GM23338 (cell line): ENCODE measurements around the gene CTDSPL. TPM values are rescaled to one million over a fixed set of nuclear protein-coding genes. Genes with fewer than 3 reads are reported as not detected.

Experiments used
- ATAC-seq: fragments of 200-7000 bp; cut with Tn5 transposase; 3 replicates; pipeline ENCODE4 v1.9.1; 2020
- DNase-seq: peaks from one replicate; pipeline ENCODE4 v3.0.0-alpha.2; 2015; ENCODE audit warnings: low spot score
- H2AFZ ChIP-seq: fragments of 200-600 bp; sonication (generic); 2 replicates; pipeline ENCODE4 v1.8.0; 2016; ENCODE audit warnings: antibody characterized with exemption, mild to moderate bottlenecking, moderate library complexity
- H3F3A ChIP-seq: fragments of 200-600 bp; sonication (generic); replicated peaks from 2 replicates; pipeline ENCODE4 v1.8.0; 2017; ENCODE audit warnings: antibody characterized with exemption, mixed run types, low read depth
- H3K27ac ChIP-seq: fragments of 200-600 bp; sonication (generic); 2 replicates; pipeline ENCODE4 v1.6.1; 2016; ENCODE audit warnings: low read depth
- H3K27me3 ChIP-seq: fragments of 200-600 bp; sonication (generic); 2 replicates; pipeline ENCODE4 v1.8.0; 2016; ENCODE audit warnings: mild to moderate bottlenecking, mixed run types, moderate library complexity; ENCODE audit not compliant: insufficient read depth
- H3K36me3 ChIP-seq: fragments of 200-600 bp; sonication (generic); 2 replicates; pipeline ENCODE4 v1.8.0; 2016; ENCODE audit warnings: mild to moderate bottlenecking; ENCODE audit not compliant: insufficient read depth
- H3K4me1 ChIP-seq: fragments of 200-600 bp; sonication (generic); 2 replicates; pipeline ENCODE4 v1.8.0; 2016; ENCODE audit warnings: mild to moderate bottlenecking, moderate library complexity; ENCODE audit not compliant: insufficient read depth
- H3K4me2 ChIP-seq: fragments of 200-600 bp; sonication (generic); 2 replicates; pipeline ENCODE4 v1.7.1; 2017; ENCODE audit warnings: mixed run types
- H3K4me3 ChIP-seq: fragments of 200-600 bp; sonication (generic); 2 replicates; pipeline ENCODE4 v1.6.1; 2016; ENCODE audit warnings: mixed run types
- H3K79me2 ChIP-seq: fragments of 200-600 bp; sonication (generic); replicated peaks from 2 replicates; pipeline ENCODE4 v1.8.0; 2017; ENCODE audit warnings: mild to moderate bottlenecking; ENCODE audit not compliant: insufficient read depth
- H3K9me2 ChIP-seq: fragments of 200-600 bp; sonication (generic); 2 replicates; pipeline ENCODE4 v1.8.0; 2017; ENCODE audit not compliant: insufficient read depth
- H4K20me1 ChIP-seq: fragments of 200-600 bp; sonication (generic); replicated peaks from 2 replicates; pipeline ENCODE4 v1.8.0; 2017; ENCODE audit warnings: mild to moderate bottlenecking; ENCODE audit not compliant: insufficient read depth
- H3K27ac Mint-ChIP-seq: 2 replicates; pipeline ENCODE4 v1.8.0; 2020; ENCODE audit warnings: inconsistent platforms, mild to moderate bottlenecking, moderate library complexity, mixed read lengths
- H3K27me3 Mint-ChIP-seq: 3 replicates; pipeline ENCODE4 v1.8.0; 2022; ENCODE audit warnings: low read depth, mild to moderate bottlenecking, moderate library complexity, mixed read lengths, inconsistent platforms; ENCODE audit not compliant: insufficient read depth, poor library complexity
- H3K36me3 Mint-ChIP-seq: 3 replicates; pipeline ENCODE4 v1.8.0; 2021; ENCODE audit warnings: low read depth, mild to moderate bottlenecking, inconsistent platforms, moderate library complexity, mixed read lengths
- H3K4me1 Mint-ChIP-seq: 3 replicates; pipeline ENCODE4 v1.8.0; 2020; ENCODE audit warnings: mild to moderate bottlenecking, inconsistent platforms, mixed read lengths
- H3K4me3 Mint-ChIP-seq: 3 replicates; pipeline ENCODE4 v1.8.0; 2021; ENCODE audit warnings: moderate library complexity, mild to moderate bottlenecking, inconsistent platforms, mixed read lengths
- H3K9me3 Mint-ChIP-seq: 3 replicates; pipeline ENCODE4 v1.8.0; 2020; ENCODE audit warnings: moderate library complexity, mild to moderate bottlenecking, inconsistent platforms, mixed read lengths
- CREB1 ChIP-seq: fragments of 250-450 bp; sonication (Bioruptor Pico); IDR thresholded peaks from 2 replicates; pipeline ENCODE4 v1.5.0; 2020; ENCODE audit warnings: low read depth, mild to moderate bottlenecking, moderate library complexity
- JUNB ChIP-seq: IDR thresholded peaks from one replicate; pipeline ENCODE4 v1.6.1; 2016; ENCODE audit warnings: antibody characterized with exemption; ENCODE audit not compliant: unreplicated experiment
- POLR2AphosphoS5 ChIP-seq: IDR thresholded peaks from 2 replicates; pipeline ENCODE4 v1.6.1; 2016; ENCODE audit warnings: antibody characterized with exemption, low read depth
- STAT1 ChIP-seq: IDR thresholded peaks from one replicate; pipeline ENCODE4 v1.6.1; 2016; ENCODE audit warnings: antibody characterized with exemption; ENCODE audit not compliant: unreplicated experiment
- ZNF331 ChIP-seq: fragments of 250-450 bp; sonication (Bioruptor Pico); IDR thresholded peaks from 2 replicates; pipeline ENCODE4 v1.5.0; 2020; ENCODE audit warnings: low read depth, mild to moderate bottlenecking, moderate library complexity
- polyA plus RNA-seq: library from polyadenylated mRNA; unstranded; fragments of >200 nt; fragmentation: Nextera tagmentation; extraction: Ambion mirVana; gene quantifications from 2 replicates; pipeline ENCODE4 v1.2.1, GENCODE V29; 2016
- total RNA-seq: library from RNA; depleted of rRNA; stranded (reverse); fragments of >200 nt; shearing (Covaris generic); gene quantifications from 2 replicates; pipeline ENCODE4 v1.2.3, GENCODE V29; 2014
- TF ChIP-seq, protein P1 (sequence below): IDR thresholded peaks from one replicate; pipeline ENCODE4 v1.6.1; 2018; ENCODE audit warnings: antibody characterized with exemption; ENCODE audit not compliant: unreplicated experiment
- TF ChIP-seq, protein P2 (sequence below), 2 experiments: fragments of 200-600 bp in 1 of 2; sonication (generic) in 1 of 2; conservative IDR thresholded peaks; 2 replicates each; pipeline versions ENCODE4 v1.5.1 to v1.6.1; 2016 to 2017; ENCODE audit warnings: antibody characterized with exemption in 2 of 2, low read depth in 2 of 2, mild to moderate bottlenecking in 2 of 2, moderate library complexity in 1 of 2

The CTDSPL gene
- total and polyA plus RNA-seq, 2 experiments from 2014 or later: 23.2 to 42.0 TPM

DNA sequence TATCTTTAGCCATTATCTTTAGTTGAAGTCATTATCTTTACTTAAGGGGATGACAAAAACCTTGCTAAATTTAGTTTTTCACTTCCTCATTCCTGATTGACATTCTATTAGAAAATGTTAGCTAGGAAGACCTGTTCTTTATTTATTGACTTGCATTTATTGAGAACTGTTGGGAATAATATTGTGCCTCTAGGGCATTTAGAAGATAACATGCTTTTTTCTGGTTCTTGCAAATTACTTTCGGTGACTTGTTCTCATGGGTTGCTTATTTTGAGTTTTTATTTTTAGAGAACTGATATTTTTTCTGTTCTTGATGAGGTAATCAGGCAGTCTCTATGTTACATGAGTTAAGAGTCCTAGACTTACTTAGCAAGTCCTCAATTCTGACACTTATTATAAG lies 48.3 kb upstream of the CTDSPL start:
- Histone ChIP-seq H3K27me3 (no peaks in the 10 kb centered on the region), H3K36me3 (no peaks in the 10 kb centered on the region), H4K20me1 (no peaks in the 10 kb centered on the region), H3F3A (no peaks in the 10 kb centered on the region), H2AFZ (no peak overlapping the region), H3K4me3 (no peak overlapping the region), H3K9me2 (no peaks in the 10 kb centered on the region), H3K4me1 (no peaks in the 10 kb centered on the region), H3K27ac (no peak overlapping the region), H3K4me2 (no peak overlapping the region), H3K79me2 (no peaks in the 10 kb centered on the region)
- DNase-seq: no peak
- no peaks in the 10 kb centered on the region for H3K36me3 Mint-ChIP-seq
- ATAC-seq: no peak
- no peaks in the 10 kb centered on the region; the same call in 2 of the 3 replicates for H3K9me3 Mint-ChIP-seq
- H3K4me1 Mint-ChIP-seq: no peaks in the 10 kb centered on the region
- no peak overlapping the region for H3K4me3 Mint-ChIP-seq
- peaks cover 5% of the 10 kb centered on the region for H3K27me3 Mint-ChIP-seq
- no peak overlapping the region for H3K27ac Mint-ChIP-seq
- TF ChIP-seq, protein P1, sequence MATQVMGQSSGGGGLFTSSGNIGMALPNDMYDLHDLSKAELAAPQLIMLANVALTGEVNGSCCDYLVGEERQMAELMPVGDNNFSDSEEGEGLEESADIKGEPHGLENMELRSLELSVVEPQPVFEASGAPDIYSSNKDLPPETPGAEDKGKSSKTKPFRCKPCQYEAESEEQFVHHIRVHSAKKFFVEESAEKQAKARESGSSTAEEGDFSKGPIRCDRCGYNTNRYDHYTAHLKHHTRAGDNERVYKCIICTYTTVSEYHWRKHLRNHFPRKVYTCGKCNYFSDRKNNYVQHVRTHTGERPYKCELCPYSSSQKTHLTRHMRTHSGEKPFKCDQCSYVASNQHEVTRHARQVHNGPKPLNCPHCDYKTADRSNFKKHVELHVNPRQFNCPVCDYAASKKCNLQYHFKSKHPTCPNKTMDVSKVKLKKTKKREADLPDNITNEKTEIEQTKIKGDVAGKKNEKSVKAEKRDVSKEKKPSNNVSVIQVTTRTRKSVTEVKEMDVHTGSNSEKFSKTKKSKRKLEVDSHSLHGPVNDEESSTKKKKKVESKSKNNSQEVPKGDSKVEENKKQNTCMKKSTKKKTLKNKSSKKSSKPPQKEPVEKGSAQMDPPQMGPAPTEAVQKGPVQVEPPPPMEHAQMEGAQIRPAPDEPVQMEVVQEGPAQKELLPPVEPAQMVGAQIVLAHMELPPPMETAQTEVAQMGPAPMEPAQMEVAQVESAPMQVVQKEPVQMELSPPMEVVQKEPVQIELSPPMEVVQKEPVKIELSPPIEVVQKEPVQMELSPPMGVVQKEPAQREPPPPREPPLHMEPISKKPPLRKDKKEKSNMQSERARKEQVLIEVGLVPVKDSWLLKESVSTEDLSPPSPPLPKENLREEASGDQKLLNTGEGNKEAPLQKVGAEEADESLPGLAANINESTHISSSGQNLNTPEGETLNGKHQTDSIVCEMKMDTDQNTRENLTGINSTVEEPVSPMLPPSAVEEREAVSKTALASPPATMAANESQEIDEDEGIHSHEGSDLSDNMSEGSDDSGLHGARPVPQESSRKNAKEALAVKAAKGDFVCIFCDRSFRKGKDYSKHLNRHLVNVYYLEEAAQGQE: no peak
- TF ChIP-seq STAT1: no peak
- no peak for TF ChIP-seq CREB1 (CRISPR knock-in tag)
- no peak for TF ChIP-seq POLR2AphosphoS5
- TF ChIP-seq, protein P2, sequence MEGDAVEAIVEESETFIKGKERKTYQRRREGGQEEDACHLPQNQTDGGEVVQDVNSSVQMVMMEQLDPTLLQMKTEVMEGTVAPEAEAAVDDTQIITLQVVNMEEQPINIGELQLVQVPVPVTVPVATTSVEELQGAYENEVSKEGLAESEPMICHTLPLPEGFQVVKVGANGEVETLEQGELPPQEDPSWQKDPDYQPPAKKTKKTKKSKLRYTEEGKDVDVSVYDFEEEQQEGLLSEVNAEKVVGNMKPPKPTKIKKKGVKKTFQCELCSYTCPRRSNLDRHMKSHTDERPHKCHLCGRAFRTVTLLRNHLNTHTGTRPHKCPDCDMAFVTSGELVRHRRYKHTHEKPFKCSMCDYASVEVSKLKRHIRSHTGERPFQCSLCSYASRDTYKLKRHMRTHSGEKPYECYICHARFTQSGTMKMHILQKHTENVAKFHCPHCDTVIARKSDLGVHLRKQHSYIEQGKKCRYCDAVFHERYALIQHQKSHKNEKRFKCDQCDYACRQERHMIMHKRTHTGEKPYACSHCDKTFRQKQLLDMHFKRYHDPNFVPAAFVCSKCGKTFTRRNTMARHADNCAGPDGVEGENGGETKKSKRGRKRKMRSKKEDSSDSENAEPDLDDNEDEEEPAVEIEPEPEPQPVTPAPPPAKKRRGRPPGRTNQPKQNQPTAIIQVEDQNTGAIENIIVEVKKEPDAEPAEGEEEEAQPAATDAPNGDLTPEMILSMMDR (conservative IDR thresholded peaks at IDR 0.05; ENCODE audit: low read depth in 2 of 2): no peak
- TF ChIP-seq JUNB: no peak

DNA sequence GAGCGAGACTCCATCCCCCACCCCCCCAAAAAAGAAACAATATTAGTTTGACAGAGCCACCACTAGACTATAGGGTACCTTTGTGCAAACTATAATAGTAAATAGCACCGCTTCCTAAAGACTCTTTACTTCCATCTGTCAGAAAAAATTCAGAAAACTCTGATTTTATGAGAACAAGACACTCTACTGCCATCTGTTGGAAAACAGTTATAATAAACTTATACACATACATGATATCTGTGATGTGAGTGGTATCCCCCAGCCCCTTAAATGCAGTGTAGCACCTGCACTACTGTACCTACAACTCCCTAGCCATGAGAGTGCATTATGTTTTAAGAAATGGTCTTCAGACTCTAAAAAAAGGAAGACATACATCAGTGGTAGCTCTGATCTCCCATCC lies 47.1 kb upstream of the CTDSPL start:
- Mint-ChIP-seq H3K9me3 (no peaks in the 10 kb centered on the region; the same call in 2 of the 3 replicates), H3K36me3 (no peaks in the 10 kb centered on the region), H3K27me3 (peaks cover 5% of the 10 kb centered on the region), H3K27ac (no peak overlapping the region), H3K4me3 (no peak overlapping the region), H3K4me1 (no peaks in the 10 kb centered on the region)
- ATAC-seq (peak; percentile 50), DNase-seq (peak; percentile 66)
- Histone ChIP-seq H2AFZ (no peak overlapping the region), H3K27me3 (no peaks in the 10 kb centered on the region), H4K20me1 (no peaks in the 10 kb centered on the region), H3K9me2 (no peaks in the 10 kb centered on the region), H3K79me2 (no peaks in the 10 kb centered on the region), H3K36me3 (no peaks in the 10 kb centered on the region), H3K4me2 (no peak overlapping the region), H3F3A (no peaks in the 10 kb centered on the region), H3K4me3 (no peak overlapping the region), H3K4me1 (no peaks in the 10 kb centered on the region), H3K27ac (no peak overlapping the region)
- TF ChIP-seq, protein P1: no peak
- TF ChIP-seq, protein P2 (conservative IDR thresholded peaks at IDR 0.05; ENCODE audit: low read depth in 2 of 2): peak in 1 of 2 experiments; percentile 57; a peak in 3 of 4 replicates
- TF ChIP-seq JUNB (no peak), ZNF331 (CRISPR knock-in tag) (no peak)
